GM23338 (cell line): Measurements from ENCODE around the gene LIF. TPM values are rescaled to one million over a fixed set of nuclear protein-coding genes. Genes with fewer than 3 reads are reported as not detected.

Experiments used
- ATAC-seq: fragments of 200-7000 bp; cut with Tn5 transposase; 3 replicates; pipeline ENCODE4 v1.9.1; 2020
- DNase-seq: peaks from one replicate; pipeline ENCODE4 v3.0.0-alpha.2; 2015; ENCODE audit warnings: low spot score
- H2AFZ ChIP-seq: fragments of 200-600 bp; sonication (generic); 2 replicates; pipeline ENCODE4 v1.8.0; 2016; ENCODE audit warnings: antibody characterized with exemption, mild to moderate bottlenecking, moderate library complexity
- H3F3A ChIP-seq: fragments of 200-600 bp; sonication (generic); replicated peaks from 2 replicates; pipeline ENCODE4 v1.8.0; 2017; ENCODE audit warnings: antibody characterized with exemption, mixed run types, low read depth
- H3K27ac ChIP-seq: fragments of 200-600 bp; sonication (generic); 2 replicates; pipeline ENCODE4 v1.6.1; 2016; ENCODE audit warnings: low read depth
- H3K27me3 ChIP-seq: fragments of 200-600 bp; sonication (generic); 2 replicates; pipeline ENCODE4 v1.8.0; 2016; ENCODE audit warnings: mild to moderate bottlenecking, mixed run types, moderate library complexity; ENCODE audit not compliant: insufficient read depth
- H3K36me3 ChIP-seq: fragments of 200-600 bp; sonication (generic); 2 replicates; pipeline ENCODE4 v1.8.0; 2016; ENCODE audit warnings: mild to moderate bottlenecking; ENCODE audit not compliant: insufficient read depth
- H3K4me1 ChIP-seq: fragments of 200-600 bp; sonication (generic); 2 replicates; pipeline ENCODE4 v1.8.0; 2016; ENCODE audit warnings: mild to moderate bottlenecking, moderate library complexity; ENCODE audit not compliant: insufficient read depth
- H3K4me2 ChIP-seq: fragments of 200-600 bp; sonication (generic); 2 replicates; pipeline ENCODE4 v1.7.1; 2017; ENCODE audit warnings: mixed run types
- H3K4me3 ChIP-seq: fragments of 200-600 bp; sonication (generic); 2 replicates; pipeline ENCODE4 v1.6.1; 2016; ENCODE audit warnings: mixed run types
- H3K79me2 ChIP-seq: fragments of 200-600 bp; sonication (generic); replicated peaks from 2 replicates; pipeline ENCODE4 v1.8.0; 2017; ENCODE audit warnings: mild to moderate bottlenecking; ENCODE audit not compliant: insufficient read depth
- H3K9me2 ChIP-seq: fragments of 200-600 bp; sonication (generic); 2 replicates; pipeline ENCODE4 v1.8.0; 2017; ENCODE audit not compliant: insufficient read depth
- H4K20me1 ChIP-seq: fragments of 200-600 bp; sonication (generic); replicated peaks from 2 replicates; pipeline ENCODE4 v1.8.0; 2017; ENCODE audit warnings: mild to moderate bottlenecking; ENCODE audit not compliant: insufficient read depth
- H3K27ac Mint-ChIP-seq: 2 replicates; pipeline ENCODE4 v1.8.0; 2020; ENCODE audit warnings: inconsistent platforms, mild to moderate bottlenecking, moderate library complexity, mixed read lengths
- H3K27me3 Mint-ChIP-seq: 3 replicates; pipeline ENCODE4 v1.8.0; 2022; ENCODE audit warnings: low read depth, mild to moderate bottlenecking, moderate library complexity, mixed read lengths, inconsistent platforms; ENCODE audit not compliant: insufficient read depth, poor library complexity
- H3K36me3 Mint-ChIP-seq: 3 replicates; pipeline ENCODE4 v1.8.0; 2021; ENCODE audit warnings: low read depth, mild to moderate bottlenecking, inconsistent platforms, moderate library complexity, mixed read lengths
- H3K4me1 Mint-ChIP-seq: 3 replicates; pipeline ENCODE4 v1.8.0; 2020; ENCODE audit warnings: mild to moderate bottlenecking, inconsistent platforms, mixed read lengths
- H3K4me3 Mint-ChIP-seq: 3 replicates; pipeline ENCODE4 v1.8.0; 2021; ENCODE audit warnings: moderate library complexity, mild to moderate bottlenecking, inconsistent platforms, mixed read lengths
- H3K9me3 Mint-ChIP-seq: 3 replicates; pipeline ENCODE4 v1.8.0; 2020; ENCODE audit warnings: moderate library complexity, mild to moderate bottlenecking, inconsistent platforms, mixed read lengths
- CREB1 ChIP-seq: fragments of 250-450 bp; sonication (Bioruptor Pico); IDR thresholded peaks from 2 replicates; pipeline ENCODE4 v1.5.0; 2020; ENCODE audit warnings: low read depth, mild to moderate bottlenecking, moderate library complexity
- ETS1 ChIP-seq: IDR thresholded peaks from 2 replicates; pipeline ENCODE4 v1.6.1; 2016; ENCODE audit warnings: antibody characterized with exemption
- EZH2 ChIP-seq: fragments of 200-600 bp; sonication (generic); IDR thresholded peaks from one replicate; pipeline ENCODE4 v1.8.0; 2017; ENCODE audit warnings: antibody characterized with exemption, mild to moderate bottlenecking, low read depth; ENCODE audit not compliant: unreplicated experiment
- EZH2phosphoT487 ChIP-seq: fragments of 200-600 bp; sonication (generic); IDR thresholded peaks from one replicate; pipeline ENCODE4 v1.8.1; 2018; ENCODE audit warnings: antibody characterized with exemption; ENCODE audit not compliant: unreplicated experiment
- JUNB ChIP-seq: IDR thresholded peaks from one replicate; pipeline ENCODE4 v1.6.1; 2016; ENCODE audit warnings: antibody characterized with exemption; ENCODE audit not compliant: unreplicated experiment
- NANOG ChIP-seq: IDR thresholded peaks from 2 replicates; pipeline ENCODE4 v1.6.1; 2016; ENCODE audit warnings: antibody characterized with exemption, borderline replicate concordance
- POLR2AphosphoS5 ChIP-seq: IDR thresholded peaks from 2 replicates; pipeline ENCODE4 v1.6.1; 2016; ENCODE audit warnings: antibody characterized with exemption, low read depth
- REST ChIP-seq: IDR thresholded peaks from one replicate; pipeline ENCODE4 v1.6.1; 2018; ENCODE audit warnings: antibody characterized with exemption; ENCODE audit not compliant: unreplicated experiment
- STAT1 ChIP-seq: IDR thresholded peaks from one replicate; pipeline ENCODE4 v1.6.1; 2016; ENCODE audit warnings: antibody characterized with exemption; ENCODE audit not compliant: unreplicated experiment
- ZNF114 ChIP-seq: fragments of 250-450 bp; sonication (Bioruptor Pico); IDR thresholded peaks from 2 replicates; pipeline ENCODE4 v1.5.0; 2020; ENCODE audit warnings: mild to moderate bottlenecking, moderate library complexity
- ZNF331 ChIP-seq: fragments of 250-450 bp; sonication (Bioruptor Pico); IDR thresholded peaks from 2 replicates; pipeline ENCODE4 v1.5.0; 2020; ENCODE audit warnings: low read depth, mild to moderate bottlenecking, moderate library complexity
- polyA plus RNA-seq: library from polyadenylated mRNA; unstranded; fragments of >200 nt; fragmentation: Nextera tagmentation; extraction: Ambion mirVana; gene quantifications from 2 replicates; pipeline ENCODE4 v1.2.1, GENCODE V29; 2016
- total RNA-seq: library from RNA; depleted of rRNA; stranded (reverse); fragments of >200 nt; shearing (Covaris generic); gene quantifications from 2 replicates; pipeline ENCODE4 v1.2.3, GENCODE V29; 2014
- TF ChIP-seq, protein P1 (sequence below), 2 experiments: fragments of 200-600 bp in 1 of 2; sonication (generic) in 1 of 2; conservative IDR thresholded peaks; 2 replicates each; pipeline versions ENCODE4 v1.5.1 to v1.6.1; 2016 to 2017; ENCODE audit warnings: antibody characterized with exemption in 2 of 2, low read depth in 2 of 2, mild to moderate bottlenecking in 2 of 2, moderate library complexity in 1 of 2

LIF gene
- total and polyA plus RNA-seq, 2 experiments from 2014 or later = 1.8 to 3.6 TPM

- DNase-seq (no peak), ATAC-seq (peak; percentile 15; the same call in 1 of the 3 replicates)
- H3K36me3 Mint-ChIP-seq = no peaks in the 10 kb centered on the region
- H4K20me1 ChIP-seq = no peaks in the 10 kb centered on the region
- peak overlapping the region; percentile 63; the same call in 1 of the 2 replicates for H2AFZ ChIP-seq
- peaks cover 9% of the 10 kb centered on the region for H3K4me1 Mint-ChIP-seq
- H3F3A ChIP-seq = no peaks in the 10 kb centered on the region
- no peak overlapping the region for H3K4me2 ChIP-seq
- no peaks in the 10 kb centered on the region for H3K9me3 Mint-ChIP-seq
- TF ChIP-seq REST = no peak
- TF ChIP-seq JUNB = no peak
- TF ChIP-seq NANOG = no peak
- TF ChIP-seq ETS1 = no peak
- TF ChIP-seq, protein P1, sequence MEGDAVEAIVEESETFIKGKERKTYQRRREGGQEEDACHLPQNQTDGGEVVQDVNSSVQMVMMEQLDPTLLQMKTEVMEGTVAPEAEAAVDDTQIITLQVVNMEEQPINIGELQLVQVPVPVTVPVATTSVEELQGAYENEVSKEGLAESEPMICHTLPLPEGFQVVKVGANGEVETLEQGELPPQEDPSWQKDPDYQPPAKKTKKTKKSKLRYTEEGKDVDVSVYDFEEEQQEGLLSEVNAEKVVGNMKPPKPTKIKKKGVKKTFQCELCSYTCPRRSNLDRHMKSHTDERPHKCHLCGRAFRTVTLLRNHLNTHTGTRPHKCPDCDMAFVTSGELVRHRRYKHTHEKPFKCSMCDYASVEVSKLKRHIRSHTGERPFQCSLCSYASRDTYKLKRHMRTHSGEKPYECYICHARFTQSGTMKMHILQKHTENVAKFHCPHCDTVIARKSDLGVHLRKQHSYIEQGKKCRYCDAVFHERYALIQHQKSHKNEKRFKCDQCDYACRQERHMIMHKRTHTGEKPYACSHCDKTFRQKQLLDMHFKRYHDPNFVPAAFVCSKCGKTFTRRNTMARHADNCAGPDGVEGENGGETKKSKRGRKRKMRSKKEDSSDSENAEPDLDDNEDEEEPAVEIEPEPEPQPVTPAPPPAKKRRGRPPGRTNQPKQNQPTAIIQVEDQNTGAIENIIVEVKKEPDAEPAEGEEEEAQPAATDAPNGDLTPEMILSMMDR (conservative IDR thresholded peaks at IDR 0.05; ENCODE audit: low read depth in 2 of 2) = no peak
- 0 out of 2 replicates have a peak, but pooled peaks cover 4% of the 10 kb centered on the region for H3K4me1 ChIP-seq
- peaks cover 20% of the 10 kb centered on the region for H3K27me3 Mint-ChIP-seq
- no peaks in the 10 kb centered on the region for H3K79me2 ChIP-seq
- H3K36me3 ChIP-seq = no peaks in the 10 kb centered on the region
- H3K27me3 ChIP-seq = no peaks in the 10 kb centered on the region
- H3K9me2 ChIP-seq = no peaks in the 10 kb centered on the region
- H3K4me3 ChIP-seq = no peak overlapping the region
- H3K27ac Mint-ChIP-seq = no peak overlapping the region; the same call in 1 of the 2 replicates
- H3K27ac ChIP-seq = no peak overlapping the region
- H3K4me3 Mint-ChIP-seq = no peak overlapping the region
Measured at GRCh38 chr22:30277547-30278344, 31.2 kb upstream of the LIF start.

DNA sequence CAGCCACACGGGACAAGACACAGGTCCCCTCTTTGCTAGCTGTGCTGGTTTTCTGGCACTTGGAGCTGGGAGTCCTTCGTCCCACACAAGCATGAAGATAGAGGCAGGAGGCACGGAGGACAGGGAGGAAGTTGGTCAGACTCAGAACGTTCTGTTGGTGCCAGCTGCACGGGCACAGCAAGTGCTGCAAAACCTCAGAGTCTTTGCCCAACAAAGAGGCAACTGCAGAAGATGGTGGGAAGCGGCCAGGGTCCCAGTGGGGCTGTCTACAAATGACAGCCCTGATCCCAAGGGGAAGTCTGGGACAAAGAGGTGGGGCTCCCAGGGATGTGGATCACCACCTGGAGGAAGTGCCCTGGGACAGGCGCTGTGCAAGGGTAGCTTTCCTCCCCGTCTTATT lies 29.5 kb upstream of the LIF start:
- no peak overlapping the region for H3K4me3 Mint-ChIP-seq
- Histone ChIP-seq H4K20me1 (no peaks in the 10 kb centered on the region), H3K36me3 (no peaks in the 10 kb centered on the region), H3K27me3 (no peaks in the 10 kb centered on the region), H2AFZ (peak overlapping the region; percentile 78; the same call in 1 of the 2 replicates), H3K27ac (no peak overlapping the region), H3K4me3 (no peak overlapping the region), H3K4me2 (no peak overlapping the region), H3K9me2 (no peaks in the 10 kb centered on the region), H3K79me2 (no peaks in the 10 kb centered on the region), H3F3A (no peaks in the 10 kb centered on the region), H3K4me1 (0 out of 2 replicates have a peak, but pooled peaks cover 4% of the 10 kb centered on the region)
- DNase-seq (no peak), ATAC-seq (no peak)
- no peaks in the 10 kb centered on the region for H3K9me3 Mint-ChIP-seq
- peaks cover 9% of the 10 kb centered on the region for H3K4me1 Mint-ChIP-seq
- H3K27me3 Mint-ChIP-seq = peaks cover 22% of the 10 kb centered on the region
- no peaks in the 10 kb centered on the region for H3K36me3 Mint-ChIP-seq
- no peak overlapping the region; the same call in 1 of the 2 replicates for H3K27ac Mint-ChIP-seq
- TF ChIP-seq ETS1 (no peak), ZNF331 (CRISPR knock-in tag) (no peak), JUNB (no peak), CREB1 (no peak), POLR2AphosphoS5 (no peak), EZH2 (no peak), ZNF114 (no peak), EZH2phosphoT487 (no peak), STAT1 (no peak)
- TF ChIP-seq, protein P1 (conservative IDR thresholded peaks at IDR 0.05; ENCODE audit: low read depth in 2 of 2) = no peak
